Activated gamma-delta T cell treated with anti-CD3 and anti-CD28 coated beads, Interleukin-2, amount 50 U/mL, for 16 hours (primary cell): Measurements from ENCODE around the gene CGN.
A peak's percentile ranks its signal among the peaks of the same experiment; 100 is the strongest.

Source experiments
- DNase-seq: peaks from one replicate; pipeline ENCODE4 v3.0.0-alpha.2; 2020; ENCODE audit warnings: low read depth

Gene CGN

GRCh38 chr1:151523326-151523725 is 12.1 kb downstream of the CGN start:
- DNase-seq = no peak

DNA sequence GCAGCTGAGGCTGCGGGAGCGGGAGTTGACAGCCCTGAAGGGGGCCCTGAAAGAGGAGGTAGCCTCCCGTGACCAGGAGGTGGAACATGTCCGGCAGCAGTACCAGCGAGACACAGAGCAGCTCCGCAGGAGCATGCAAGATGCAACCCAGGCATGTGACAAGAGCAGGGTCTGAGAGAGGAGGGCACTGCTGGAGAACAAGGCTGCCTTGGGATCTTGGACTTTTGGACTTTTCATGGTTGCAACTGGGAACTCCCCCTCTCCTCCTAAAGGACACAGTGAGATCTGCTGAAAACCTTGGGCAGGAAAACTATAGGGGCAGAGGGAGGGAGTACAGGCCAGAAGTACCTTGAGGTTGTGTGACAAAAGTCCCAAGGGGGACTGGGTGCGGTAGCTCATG is 13.5 kb downstream of the CGN start:
- DNase-seq = no peak

GRCh38 chr1:151526735-151527525 is 15.7 kb downstream of the CGN start:
- DNase-seq = no peak

- DNase-seq = no peak
These were observed 18.1 kb downstream of the CGN start for GRCh38 chr1:151529211-151529702.

GRCh38 chr1:151529781-151530180 is 18.6 kb downstream of the CGN start:
- DNase-seq = no peak

GRCh38 chr1:151530461-151530860 is 19.3 kb downstream of the CGN start:
- no peak for DNase-seq

DNA sequence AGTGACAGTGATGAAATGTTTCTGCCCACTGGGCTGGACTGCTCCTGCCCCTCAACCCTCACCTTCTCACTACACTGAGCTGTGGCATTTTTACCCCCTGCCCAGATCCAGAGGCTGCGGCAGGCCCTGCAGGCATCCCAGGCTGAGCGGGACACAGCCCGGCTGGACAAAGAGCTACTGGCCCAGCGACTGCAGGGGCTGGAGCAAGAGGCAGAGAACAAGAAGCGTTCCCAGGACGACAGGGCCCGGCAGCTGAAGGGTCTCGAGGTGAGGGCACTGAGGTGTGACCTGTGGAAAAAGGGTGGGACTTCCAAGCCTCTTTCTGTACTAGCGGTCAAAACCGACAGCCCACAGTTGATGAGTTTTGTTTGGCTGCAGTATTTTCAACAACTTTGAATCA is 22.7 kb downstream of the CGN start:
- no peak for DNase-seq

GRCh38 chr1:151534662-151535278 is 23.6 kb downstream of the CGN start:
- DNase-seq = peak; percentile 65

- no peak for DNase-seq
These were observed 24.4 kb downstream of the CGN start for GRCh38 chr1:151535326-151536271.

DNA sequence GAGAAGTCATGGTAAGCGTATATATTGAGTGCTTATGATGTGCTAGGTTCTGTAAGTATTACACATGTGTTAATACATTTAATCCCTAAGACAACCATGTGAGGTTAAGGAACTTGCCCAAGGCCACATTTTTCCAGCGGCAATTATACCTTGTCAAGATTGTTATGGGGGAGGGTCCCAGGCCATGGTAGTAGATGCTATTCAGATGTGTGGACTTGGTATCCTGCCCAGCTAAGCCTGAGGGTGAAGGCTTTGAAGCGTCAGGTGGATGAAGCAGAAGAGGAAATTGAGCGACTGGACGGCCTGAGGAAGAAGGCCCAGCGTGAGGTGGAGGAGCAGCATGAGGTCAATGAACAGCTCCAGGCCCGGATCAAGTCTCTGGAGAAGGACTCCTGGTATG is 25.3 kb downstream of the CGN start:
- no peak for DNase-seq

DNA sequence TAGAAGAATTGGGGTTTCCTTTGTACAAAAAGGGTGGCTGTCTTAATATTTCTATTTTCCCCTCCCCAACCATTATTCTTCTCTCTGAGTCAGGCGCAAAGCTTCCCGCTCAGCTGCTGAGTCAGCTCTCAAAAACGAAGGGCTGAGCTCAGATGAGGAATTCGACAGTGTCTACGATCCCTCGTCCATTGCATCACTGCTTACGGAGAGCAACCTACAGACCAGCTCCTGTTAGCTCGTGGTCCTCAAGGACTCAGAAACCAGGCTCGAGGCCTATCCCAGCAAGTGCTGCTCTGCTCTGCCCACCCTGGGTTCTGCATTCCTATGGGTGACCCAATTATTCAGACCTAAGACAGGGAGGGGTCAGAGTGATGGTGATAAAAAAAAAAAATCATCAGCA is 25.9 kb downstream of the CGN start:
- DNase-seq = no peak

GRCh38 chr1:151539321-151540020 is 28.3 kb downstream of the CGN start:
- no peak for DNase-seq

DNA sequence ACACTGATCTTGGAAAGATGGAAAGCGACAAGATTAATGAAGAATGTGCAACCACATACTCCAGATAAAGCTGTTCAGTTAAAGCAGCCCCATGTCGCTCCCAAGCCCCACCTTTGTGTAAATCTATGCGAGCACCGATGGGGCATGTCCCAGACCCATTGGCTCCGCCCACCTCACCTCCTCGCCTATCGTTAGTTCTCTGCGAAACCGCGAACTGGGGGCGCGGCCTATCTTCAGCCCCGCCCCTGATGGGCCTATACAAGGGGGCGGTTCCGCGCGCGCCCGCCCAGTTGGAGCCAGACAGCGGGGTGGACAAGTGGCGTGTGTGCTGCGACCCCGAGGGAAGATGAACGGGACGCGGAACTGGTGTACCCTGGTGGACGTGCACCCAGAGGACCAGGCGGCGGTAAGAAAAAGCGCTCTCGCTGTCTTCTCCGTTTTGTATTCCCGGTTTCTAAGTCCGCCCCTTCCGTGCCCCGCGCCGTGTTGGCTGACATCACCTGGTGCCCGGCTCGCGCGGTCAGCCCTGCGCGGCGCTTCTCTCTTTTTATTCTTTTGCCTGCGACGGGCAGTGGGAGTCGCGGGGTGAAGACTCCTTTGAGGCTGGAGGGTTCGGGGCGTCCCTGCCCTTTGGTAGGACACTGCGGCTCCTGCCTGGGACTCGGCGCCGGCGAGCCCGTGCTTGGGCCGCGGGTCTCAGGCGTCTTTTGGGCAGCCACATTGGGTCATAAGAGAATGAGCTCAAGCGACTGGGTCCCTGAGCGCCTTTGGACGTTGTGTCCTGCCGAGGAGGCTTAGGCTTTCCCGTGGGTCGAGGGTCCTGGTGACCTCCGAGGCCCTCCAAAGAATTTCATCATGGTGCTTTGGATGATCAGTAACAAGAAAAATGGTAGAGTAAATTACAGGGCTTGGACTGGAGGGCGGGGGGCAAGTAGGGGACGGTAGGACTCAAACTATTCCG is 29.1 kb downstream of the CGN start, which contains the start of gene TUFT1:
Gene TUFT1 (plus strand): TSS at position 289 of the 961 bp plus-strand sequence. CDS start 58 bp downstream, at position 347.
- DNase-seq = peak; percentile 88

DNA sequence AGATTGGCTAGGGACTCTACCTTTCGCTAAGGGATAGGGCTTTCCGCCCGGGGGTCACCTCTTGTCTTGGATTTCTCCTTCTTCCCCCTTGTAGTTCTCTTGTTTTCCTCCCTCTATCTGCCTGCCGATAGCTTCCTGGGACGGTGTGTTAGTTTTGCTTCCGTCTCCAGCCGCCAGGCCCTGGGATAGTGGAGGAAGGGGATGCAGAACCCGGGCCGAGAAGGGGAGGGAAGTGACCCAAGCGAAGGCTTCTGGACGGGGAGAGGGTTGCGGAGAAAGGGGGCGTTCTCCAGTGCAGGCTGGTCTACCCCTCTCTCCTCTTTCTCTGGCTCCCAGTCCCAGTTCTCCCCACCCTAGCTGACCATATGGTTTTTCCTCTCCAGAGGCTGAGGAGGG is 29.8 kb downstream of the CGN start:
- DNase-seq = no peak

GRCh38 chr1:151541752-151542151 is 30.6 kb downstream of the CGN start:
- DNase-seq = no peak

GRCh38 chr1:151542710-151543129 is 31.5 kb downstream of the CGN start:
- no peak for DNase-seq

- DNase-seq = no peak
These were observed 34.4 kb downstream of the CGN start for GRCh38 chr1:151545542-151545941.

DNA sequence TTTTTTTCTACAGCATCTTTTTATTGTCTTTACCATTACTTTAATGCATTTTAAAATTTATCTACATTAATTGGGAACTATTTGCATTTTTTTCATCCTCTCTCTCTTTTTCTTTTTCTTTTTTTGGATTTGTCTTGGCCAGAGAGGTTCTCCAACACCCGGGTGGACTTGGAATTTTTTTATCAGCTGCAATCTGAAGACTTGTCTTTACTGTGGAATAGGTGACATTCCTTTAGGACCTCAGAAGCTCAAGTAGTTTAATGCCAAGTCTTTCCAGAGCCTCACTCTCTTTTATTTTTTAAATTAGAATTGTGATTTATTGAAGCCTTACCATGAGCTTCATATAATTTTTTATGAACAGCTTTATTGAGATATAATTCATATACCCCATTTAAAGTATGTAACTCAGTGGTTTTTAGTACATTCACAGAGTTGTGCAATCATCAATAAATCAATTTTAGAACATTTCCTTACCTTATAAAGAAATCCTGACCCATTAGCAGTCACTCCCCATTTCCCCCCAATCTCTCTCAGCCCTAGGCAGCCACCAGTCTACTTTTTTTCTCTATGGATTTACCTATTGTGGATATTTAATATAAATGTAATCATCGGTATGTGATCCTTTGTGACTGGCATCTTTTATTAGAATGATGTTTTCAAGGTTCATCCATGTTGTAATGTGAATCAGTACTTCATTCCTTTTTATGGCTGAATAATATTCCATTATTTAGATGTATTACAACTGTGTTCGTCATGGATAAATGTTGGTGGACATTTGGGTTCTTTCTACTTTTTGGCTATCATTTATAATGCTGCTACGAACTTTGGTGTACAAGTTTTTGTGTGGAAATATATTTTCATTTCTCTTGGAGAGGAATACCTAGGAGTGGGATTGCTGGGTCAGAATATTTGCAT is 35.1 kb downstream of the CGN start:
- DNase-seq = no peak

DNA sequence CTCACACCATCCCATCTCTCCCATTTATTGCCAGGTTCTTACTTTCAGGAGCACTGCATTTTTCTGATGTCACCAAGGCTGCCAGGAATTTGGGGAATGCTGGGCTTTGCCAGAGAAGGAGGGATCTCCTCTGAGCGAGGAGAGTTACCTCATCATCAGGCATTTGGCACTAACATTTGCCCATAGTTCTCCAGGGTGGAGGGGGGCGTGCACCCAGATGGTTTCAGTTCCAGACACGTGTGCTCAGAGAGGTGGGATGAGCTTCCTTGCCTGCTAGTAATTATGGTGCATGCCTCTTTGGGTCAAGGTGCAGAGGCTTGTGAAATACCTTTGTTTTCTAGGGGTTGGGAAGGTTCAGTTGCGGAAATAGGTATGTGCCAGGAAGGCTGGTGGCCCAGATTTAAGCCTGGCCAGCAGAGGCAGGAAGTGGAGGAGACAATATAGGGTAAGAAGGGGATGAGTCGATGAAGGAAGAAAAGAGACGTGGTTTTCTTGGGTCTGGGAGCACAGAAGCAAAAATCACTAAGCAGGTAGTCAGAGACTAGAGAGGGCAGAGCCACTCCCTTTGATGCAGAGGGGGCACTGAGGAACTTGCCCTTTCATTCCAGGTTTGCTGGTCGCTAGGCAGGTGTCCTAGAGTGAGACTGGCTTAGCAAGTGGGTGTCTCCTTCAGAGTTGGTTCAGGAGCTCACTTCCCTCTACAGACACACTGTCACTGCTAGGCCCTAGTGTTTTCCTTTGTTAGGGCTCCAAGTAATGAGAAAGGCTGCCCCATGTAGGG is 36.1 kb downstream of the CGN start:
- no peak for DNase-seq
